ENCODE results near the gene RAB3B. TPM values are rescaled to one million over a fixed set of nuclear protein-coding genes. Genes with fewer than 3 reads are reported as not detected.
A peak's percentile ranks its signal among the peaks of the same experiment; 100 is the strongest.

RAB3B gene
- total and polyA plus RNA-seq, 9 of the 15 experiments (the other 6 are each of a cell fraction or from before 2014, with no cell fraction given): 0.07 to 0.47 (median 0.27) TPM

DNA sequence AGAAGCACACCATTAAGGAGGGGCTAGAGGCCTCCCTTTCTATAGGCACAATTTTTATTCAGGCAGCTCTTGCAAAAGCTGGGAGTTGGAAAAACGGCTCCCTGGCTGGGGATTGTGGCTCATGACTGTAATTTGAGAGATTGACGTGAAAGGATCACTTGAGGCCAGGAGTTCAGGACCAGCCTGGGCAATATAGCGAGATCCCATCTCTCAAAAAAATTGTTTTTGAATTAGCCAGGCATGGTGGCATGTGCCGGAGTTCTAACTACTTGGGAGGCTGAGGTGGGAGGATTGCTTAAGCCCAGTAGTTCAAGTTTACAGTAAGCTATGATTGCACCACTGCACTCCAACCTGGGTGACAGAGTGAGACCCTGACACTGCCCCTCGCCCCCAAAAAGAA, 88.0 kb downstream of the RAB3B start:
- 1% methylated on average over 5 of the region's 5 CpGs for WGBS (ENCODE audit: insufficient coverage, low coverage, missing lambda C conversion rate)

More for the DNA sequence above, 88.0 kb downstream of the RAB3B start:
- Histone ChIP-seq H2AFZ (ENCODE audit: low read depth, low read length) (no peak overlapping the region), H3K9me1 (ENCODE audit: control insufficient read depth, insufficient read depth, low read length) (no peaks in the 10 kb centered on the region), H3K27me3 (ENCODE audit: control insufficient read depth in 2 of 2, insufficient read depth in 2 of 2, low read length in 2 of 2) (peaks cover 4 to 26% of the 10 kb centered on the region in 2 experiments; a peak in 4 of 5 replicates), H3K79me2 (ENCODE audit: control insufficient read depth, insufficient read depth, low read length) (no peaks in the 10 kb centered on the region), H3K4me3 (no peak overlapping the region), H3K4me2 (ENCODE audit: insufficient read depth, low read length) (no peak overlapping the region), H3K4me1 (replicated peaks in 1 of 2; ENCODE audit: control insufficient read depth in 2 of 2, insufficient read depth in 2 of 2, low read length in 2 of 2) (no peaks in the 10 kb centered on the region), H3K36me3 (ENCODE audit: control insufficient read depth, insufficient read depth, low read length) (no peaks in the 10 kb centered on the region), H3K9ac (ENCODE audit: insufficient read depth in 1 of 2, low read depth in 2 of 2, low read length in 2 of 2) (no peak overlapping the region), H3K9me3 (replicated peaks; ENCODE audit: control insufficient read depth, insufficient read depth, low read depth, low read length) (0 out of 2 replicates have a peak, but pooled peaks cover 4% of the 10 kb centered on the region), H4K20me1 (replicated peaks; ENCODE audit: control insufficient read depth, insufficient read depth, low read length) (no peaks in the 10 kb centered on the region), H3K27ac (ENCODE audit: extremely low read depth, low read depth, low read length) (no peak overlapping the region)
- CTCF ChIA-PET (ENCODE audit: low intra/inter-chr PET ratio): no interaction called here
- no peak for ATAC-seq
- POLR2A ChIA-PET: interaction anchor here (0.7 to 1.2 kb wide), 4 partner anchors 9 to 171 kb away, joined by 3 read pairs; no protein-coding TSS in a partner anchor
- no peak for DNase-seq (ENCODE audit: extremely low read depth in 1 of 4, low spot score in 3 of 4)
- TF ChIP-seq RBM25 (IDR thresholded peaks at IDR 0.05; ENCODE audit: low read depth, low read length, severe bottlenecking) (peak; percentile 8), COPS2 (conservative IDR thresholded peaks at IDR 0.05) (no peak), MAFG (tag; conservative IDR thresholded peaks at IDR 0.05) (no peak), ATF2 (CRISPR knock-in tag; IDR thresholded peaks at IDR 0.05) (no peak), POLR2A (conservative IDR thresholded peaks at IDR 0.05) (no peak), ZNF121 (CRISPR knock-in tag; conservative IDR thresholded peaks at IDR 0.05) (peak; percentile 81)
- TF ChIP-seq, protein P1, sequence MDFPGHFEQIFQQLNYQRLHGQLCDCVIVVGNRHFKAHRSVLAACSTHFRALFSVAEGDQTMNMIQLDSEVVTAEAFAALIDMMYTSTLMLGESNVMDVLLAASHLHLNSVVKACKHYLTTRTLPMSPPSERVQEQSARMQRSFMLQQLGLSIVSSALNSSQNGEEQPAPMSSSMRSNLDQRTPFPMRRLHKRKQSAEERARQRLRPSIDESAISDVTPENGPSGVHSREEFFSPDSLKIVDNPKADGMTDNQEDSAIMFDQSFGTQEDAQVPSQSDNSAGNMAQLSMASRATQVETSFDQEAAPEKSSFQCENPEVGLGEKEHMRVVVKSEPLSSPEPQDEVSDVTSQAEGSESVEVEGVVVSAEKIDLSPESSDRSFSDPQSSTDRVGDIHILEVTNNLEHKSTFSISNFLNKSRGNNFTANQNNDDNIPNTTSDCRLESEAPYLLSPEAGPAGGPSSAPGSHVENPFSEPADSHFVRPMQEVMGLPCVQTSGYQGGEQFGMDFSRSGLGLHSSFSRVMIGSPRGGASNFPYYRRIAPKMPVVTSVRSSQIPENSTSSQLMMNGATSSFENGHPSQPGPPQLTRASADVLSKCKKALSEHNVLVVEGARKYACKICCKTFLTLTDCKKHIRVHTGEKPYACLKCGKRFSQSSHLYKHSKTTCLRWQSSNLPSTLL (IDR thresholded peaks at IDR 0.05): no peak
- in situ Hi-C loops (cut with MboI) (no loop called here), intact Hi-C loops (cut with micrococcal nuclease) (no loop called here)
- no peak for FAIRE-seq
- no TSS peak for BruUV-seq (replicated peaks)
